DMS 273 treated with DMSO at 0.1 percent for 48 hours (cell line): ENCODE results near the gene AGPAT2.
"Not testable (repeated sequence)": the region's sequence is repeated elsewhere in the genome, so short reads cannot be mapped to it uniquely, and the experiment has no call there.

Source experiments
- DNase-seq: peaks from one replicate; lab custom pipeline; 2025; lab: John Stamatoyannopoulos, UW

The AGPAT2 gene

GRCh38 chr9:136720251-136720897 is 33.1 kb upstream of the AGPAT2 start:
- no peak for DNase-seq

- no peak for DNase-seq
Measured at GRCh38 chr9:136719195-136719880, 32.1 kb upstream of the AGPAT2 start.

GRCh38 chr9:136718345-136719194 is 31.3 kb upstream of the AGPAT2 start:
- no peak for DNase-seq

- DNase-seq: no peak
Measured at GRCh38 chr9:136717399-136717798, 30.1 kb upstream of the AGPAT2 start.

GRCh38 chr9:136714893-136715274 is 27.6 kb upstream of the AGPAT2 start:
- no peak for DNase-seq

GRCh38 chr9:136714096-136714892 is 27.0 kb upstream of the AGPAT2 start:
- DNase-seq: no peak

GRCh38 chr9:136713550-136713949 is 26.3 kb upstream of the AGPAT2 start:
- DNase-seq: no peak

GRCh38 chr9:136712690-136713544 is 25.7 kb upstream of the AGPAT2 start:
- no peak for DNase-seq

- no peak for DNase-seq
Measured at GRCh38 chr9:136711751-136712689, 24.8 kb upstream of the AGPAT2 start, which contains the start of gene DIPK1B. TSS of gene DIPK1B (plus strand) at chr9:136712572. CDS start at chr9:136712666, 94 bp downstream.

- DNase-seq: not testable (repeated sequence)
Measured at GRCh38 chr9:136711219-136711648, 24.0 kb upstream of the AGPAT2 start.

GRCh38 chr9:136710543-136710942 is 23.3 kb upstream of the AGPAT2 start:
- no peak for DNase-seq

GRCh38 chr9:136709454-136710109 is 22.3 kb upstream of the AGPAT2 start:
- no peak for DNase-seq

GRCh38 chr9:136707849-136708517 is 20.7 kb upstream of the AGPAT2 start:
- DNase-seq: no peak

GRCh38 chr9:136707011-136707410 is 19.8 kb upstream of the AGPAT2 start:
- no peak for DNase-seq

GRCh38 chr9:136705564-136705963 is 18.3 kb upstream of the AGPAT2 start:
- no peak for DNase-seq

- DNase-seq: not testable (repeated sequence)
Measured at GRCh38 chr9:136704741-136705140, 17.5 kb upstream of the AGPAT2 start.

GRCh38 chr9:136703276-136703860 is 16.1 kb upstream of the AGPAT2 start:
- DNase-seq: no peak

- DNase-seq: no peak
Measured at GRCh38 chr9:136701668-136702053, 14.4 kb upstream of the AGPAT2 start.
